ENCODE data around the gene NR2F1.

Gene NR2F1

DNA sequence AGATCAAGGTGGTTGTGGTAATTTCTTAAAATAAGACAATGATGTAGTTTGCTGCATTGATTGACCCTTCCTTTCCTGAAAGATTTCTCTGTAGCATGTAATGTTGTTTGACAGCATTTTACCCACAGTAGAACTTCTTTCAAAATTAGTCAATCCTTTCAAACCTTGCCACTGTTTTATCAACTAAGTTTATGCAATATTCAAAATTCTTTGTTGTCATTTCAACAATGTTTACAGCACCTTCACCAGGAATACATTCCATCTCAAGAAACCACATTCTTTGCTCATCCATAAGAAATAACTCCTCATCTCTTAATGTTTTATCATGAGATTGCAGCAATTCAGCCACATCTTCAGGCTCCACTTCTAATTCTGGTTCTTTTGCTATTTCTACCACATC, 43.8 kb downstream of the NR2F1 start:
- POLR2A ChIA-PET = no interaction called here
- no peak for TF ChIP-seq ARNT (IDR thresholded peaks at IDR 0.05)
- no peak for TF ChIP-seq HDGF (IDR thresholded peaks at IDR 0.05; ENCODE audit: borderline replicate concordance)
- TF ChIP-seq SUZ12 (IDR thresholded peaks at IDR 0.05) = no peak
- TF ChIP-seq SP1 (IDR thresholded peaks at IDR 0.05) = no peak
- TF ChIP-seq LEF1 (IDR thresholded peaks at IDR 0.05; ENCODE audit: borderline replicate concordance) = no peak
- TF ChIP-seq ZNF384 (IDR thresholded peaks at IDR 0.05) = no peak
- no peak for TF ChIP-seq NFRKB (IDR thresholded peaks at IDR 0.05)
- no peak for TF ChIP-seq FOXK2 (IDR thresholded peaks at IDR 0.05)
- no peak for TF ChIP-seq PKNOX1 (IDR thresholded peaks at IDR 0.05)
- TF ChIP-seq BHLHE40 (IDR thresholded peaks at IDR 0.05; ENCODE audit: borderline replicate concordance) = no peak
- no peak for DNase-seq (ENCODE audit: extremely low spot score)
- CTCF ChIA-PET = no interaction called here

- POLR2A ChIA-PET = no interaction called here
- CTCF ChIA-PET = no interaction called here
- no peak for DNase-seq (ENCODE audit: extremely low spot score)
- TF ChIP-seq FOXM1 (IDR thresholded peaks at IDR 0.05; ENCODE audit: borderline replicate concordance) = no peak
- TF ChIP-seq PKNOX1 (IDR thresholded peaks at IDR 0.05) = no peak
- TF ChIP-seq HDGF (IDR thresholded peaks at IDR 0.05; ENCODE audit: borderline replicate concordance) = no peak
- no peak for TF ChIP-seq ARNT (IDR thresholded peaks at IDR 0.05)
- no peak for TF ChIP-seq LEF1 (IDR thresholded peaks at IDR 0.05; ENCODE audit: borderline replicate concordance)
- TF ChIP-seq CTBP1 (IDR thresholded peaks at IDR 0.05; ENCODE audit: borderline replicate concordance) = no peak
- TF ChIP-seq SUZ12 (IDR thresholded peaks at IDR 0.05) = no peak
- no peak for TF ChIP-seq TARDBP (IDR thresholded peaks at IDR 0.05)
- TF ChIP-seq SP1 (IDR thresholded peaks at IDR 0.05) = no peak
These were observed 49.3 kb downstream of the NR2F1 start for GRCh38 chr5:93632327-93632726.

DNA sequence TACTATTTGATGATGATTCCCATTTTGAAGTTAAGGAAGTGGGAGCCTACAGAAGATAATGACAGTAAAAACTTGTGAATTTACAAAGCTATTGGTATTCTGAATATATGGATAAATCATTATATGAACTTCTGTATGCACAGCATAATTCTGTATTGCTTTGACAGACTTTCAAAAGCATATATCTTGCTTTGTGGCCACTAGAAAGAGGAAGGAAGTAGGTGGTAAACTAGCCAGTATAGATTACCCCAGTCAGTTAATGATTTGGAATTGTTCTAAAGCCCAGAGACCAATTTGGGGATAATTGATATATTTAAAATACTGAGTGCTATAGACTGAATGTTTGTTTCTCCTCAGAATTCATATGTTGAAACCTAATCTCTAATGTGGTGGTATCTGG, 53.0 kb downstream of the NR2F1 start:
- CTCF ChIA-PET = no interaction called here
- DNase-seq (ENCODE audit: extremely low spot score) = no peak
- POLR2A ChIA-PET = no interaction called here
- no peak for TF ChIP-seq TARDBP (IDR thresholded peaks at IDR 0.05)
- TF ChIP-seq HDGF (IDR thresholded peaks at IDR 0.05; ENCODE audit: borderline replicate concordance) = no peak
- no peak for TF ChIP-seq CTBP1 (IDR thresholded peaks at IDR 0.05; ENCODE audit: borderline replicate concordance)
- no peak for TF ChIP-seq SUZ12 (IDR thresholded peaks at IDR 0.05)
- no peak for TF ChIP-seq BHLHE40 (IDR thresholded peaks at IDR 0.05; ENCODE audit: borderline replicate concordance)

DNA sequence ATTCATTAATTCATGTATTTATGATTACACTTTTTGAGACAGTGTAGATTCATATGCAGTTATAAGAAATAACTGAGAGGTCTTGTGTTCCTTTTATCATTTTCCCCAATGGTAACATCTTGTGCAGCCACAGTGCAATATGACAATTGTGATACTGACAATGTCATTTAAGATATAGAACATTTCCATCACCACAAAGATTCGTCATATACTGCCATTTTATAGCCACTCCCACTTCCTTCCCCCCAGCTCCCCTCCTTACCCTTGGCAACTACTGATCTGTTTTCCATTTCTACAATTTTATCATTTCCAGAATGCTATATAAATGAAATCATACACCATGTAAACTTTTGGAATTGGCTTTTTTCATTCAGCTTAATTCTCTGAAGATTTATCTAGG, 53.8 kb downstream of the NR2F1 start:
- CTCF ChIA-PET = interaction anchor here (0.5 kb wide), 1 partner anchor 545 kb away, joined by 3 read pairs; no protein-coding TSS in a partner anchor
- POLR2A ChIA-PET = no interaction called here
- DNase-seq (ENCODE audit: extremely low spot score) = no peak
- TF ChIP-seq CTBP1 (IDR thresholded peaks at IDR 0.05; ENCODE audit: borderline replicate concordance) (no peak), BHLHE40 (IDR thresholded peaks at IDR 0.05; ENCODE audit: borderline replicate concordance) (no peak), LEF1 (IDR thresholded peaks at IDR 0.05; ENCODE audit: borderline replicate concordance) (no peak), ZNF384 (IDR thresholded peaks at IDR 0.05) (no peak), TARDBP (IDR thresholded peaks at IDR 0.05) (no peak), FOXK2 (IDR thresholded peaks at IDR 0.05) (no peak), PKNOX1 (IDR thresholded peaks at IDR 0.05) (no peak)

DNA sequence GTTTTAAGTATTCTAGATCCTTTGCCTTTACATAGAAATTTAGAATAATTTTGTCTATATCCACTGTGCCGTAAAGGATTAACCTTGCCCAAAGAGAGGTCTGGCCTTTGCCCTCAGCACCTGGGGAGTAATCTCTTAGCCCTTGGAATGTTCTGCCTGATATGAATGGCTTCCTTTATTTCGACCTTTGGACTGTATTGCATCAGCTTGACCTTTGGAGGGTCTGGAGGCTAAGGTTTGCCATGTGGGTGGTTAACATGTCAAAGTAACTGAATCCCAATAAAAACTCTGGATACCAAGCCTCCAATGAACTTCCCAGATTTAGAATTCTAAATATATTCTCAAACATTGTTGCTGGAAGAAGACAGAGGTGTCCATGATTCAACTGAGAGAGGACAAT, 54.7 kb downstream of the NR2F1 start:
- CTCF ChIA-PET = no interaction called here
- DNase-seq (ENCODE audit: extremely low spot score) = no peak
- no peak for TF ChIP-seq NFRKB (IDR thresholded peaks at IDR 0.05)
- no peak for TF ChIP-seq CTBP1 (IDR thresholded peaks at IDR 0.05; ENCODE audit: borderline replicate concordance)
- no peak for TF ChIP-seq LEF1 (IDR thresholded peaks at IDR 0.05; ENCODE audit: borderline replicate concordance)
- no peak for TF ChIP-seq ELF4 (IDR thresholded peaks at IDR 0.05)
- no peak for TF ChIP-seq FOXK2 (IDR thresholded peaks at IDR 0.05)
- no peak for TF ChIP-seq SUZ12 (IDR thresholded peaks at IDR 0.05)
- no peak for TF ChIP-seq BHLHE40 (IDR thresholded peaks at IDR 0.05; ENCODE audit: borderline replicate concordance)
- TF ChIP-seq FOXA1 (IDR thresholded peaks at IDR 0.05) = no peak
- TF ChIP-seq L3MBTL2 (conservative IDR thresholded peaks at IDR 0.05) = no peak
- TF ChIP-seq HDGF (IDR thresholded peaks at IDR 0.05; ENCODE audit: borderline replicate concordance) = no peak
- POLR2A ChIA-PET = no interaction called here

DNA sequence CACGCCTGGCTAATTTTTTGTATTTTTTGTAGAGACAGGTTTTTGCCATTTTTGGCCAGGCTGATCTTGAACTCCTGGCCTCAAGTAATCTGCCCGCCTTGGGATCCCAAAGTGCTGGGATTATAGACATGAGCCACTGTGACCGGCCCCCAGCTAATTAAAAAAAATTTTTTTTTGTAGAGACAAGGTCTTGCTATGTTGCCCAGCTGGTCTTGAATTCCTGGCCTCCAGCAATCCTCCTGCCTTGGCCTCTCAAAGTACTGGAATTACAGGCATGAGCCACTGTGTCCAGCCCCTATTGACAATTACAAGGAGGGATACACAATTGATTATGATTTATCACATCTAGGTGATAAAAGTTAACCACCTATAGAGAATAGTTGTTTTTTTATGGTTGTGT, 59.5 kb downstream of the NR2F1 start:
- ChIA-PET CTCF (no interaction called here), POLR2A (no interaction called here)
- no peak for DNase-seq (ENCODE audit: extremely low spot score)
- no peak for TF ChIP-seq SUZ12 (IDR thresholded peaks at IDR 0.05)
- no peak for TF ChIP-seq HDGF (IDR thresholded peaks at IDR 0.05; ENCODE audit: borderline replicate concordance)
- TF ChIP-seq PKNOX1 (IDR thresholded peaks at IDR 0.05) = peak; percentile 38; the same call in 1 of the 2 replicates
- TF ChIP-seq FOXA1 (IDR thresholded peaks at IDR 0.05) = no peak
- TF ChIP-seq ELF4 (IDR thresholded peaks at IDR 0.05) = no peak
- no peak for TF ChIP-seq L3MBTL2 (conservative IDR thresholded peaks at IDR 0.05)
- TF ChIP-seq CTBP1 (IDR thresholded peaks at IDR 0.05; ENCODE audit: borderline replicate concordance) = no peak
- TF ChIP-seq TARDBP (IDR thresholded peaks at IDR 0.05) = no peak
